ENCODE data around the gene PIK3AP1. TPM values are rescaled to one million over a fixed set of nuclear protein-coding genes. Genes with fewer than 3 reads are reported as not detected.

The PIK3AP1 gene
- total and polyA plus RNA-seq, 2 of the 13 experiments (the other 11 are each of a cell fraction or from before 2014, with no cell fraction given): 3.6 to 13.8 TPM

- Histone ChIP-seq H3K27ac (ENCODE audit: extremely low read length, insufficient read depth, low read length) (no peak overlapping the region), H4K20me1 (ENCODE audit: insufficient read depth, low read length) (no peaks in the 10 kb centered on the region), H3K27me3 (ENCODE audit: control insufficient read depth in 1 of 2, insufficient read depth in 2 of 2, low read length in 2 of 2) (no peaks in the 10 kb centered on the region), H3K4me3 (replicated peaks in 1 of 3; ENCODE audit: insufficient read depth in 1 of 3, low read depth in 2 of 3, low read length in 3 of 3) (no peak overlapping the region), H3K9me3 (ENCODE audit: low read length) (no peaks in the 10 kb centered on the region), H3K4me1 (ENCODE audit: insufficient read depth, low read length) (peaks cover 34% of the 10 kb centered on the region), H3K9ac (ENCODE audit: insufficient read depth, low read depth, low read length) (no peak overlapping the region), H3K4me2 (ENCODE audit: low read depth, low read length) (no peak overlapping the region), H3K79me2 (ENCODE audit: insufficient read depth, low read length) (no peaks in the 10 kb centered on the region), H3K36me3 (replicated peaks in 1 of 2; ENCODE audit: control insufficient read depth in 1 of 2, insufficient read depth in 2 of 2, low read length in 2 of 2) (no peaks in the 10 kb centered on the region; a peak in 2 of 5 replicates), H2AFZ (ENCODE audit: low read length) (no peak overlapping the region)
- no peak for ATAC-seq
- no peak for DNase-seq (ENCODE audit: low spot score)
- ChIA-PET CTCF (ENCODE audit: low intra/inter-chr PET ratio, low total read pairs) (no interaction called here), POLR2A (no interaction called here)
- intact Hi-C loops (cut with micrococcal nuclease; ENCODE audit: unreplicated experiment): no loop called here
- FAIRE-seq: no peak
- TSS peak; percentile 40 for BruUV-seq (replicated peaks)
- 95% methylated on average over 3 of the region's 3 CpGs for WGBS (ENCODE audit: low lambda C conversion rate)
- TF ChIP-seq CAMTA2 (CRISPR knock-in tag; IDR thresholded peaks at IDR 0.05; ENCODE audit: borderline replicate concordance) (no peak), ZNF563 (CRISPR knock-in tag; IDR thresholded peaks at IDR 0.05) (no peak), ZNF460 (CRISPR knock-in tag; IDR thresholded peaks at IDR 0.05; ENCODE audit: borderline replicate concordance) (no peak), ZNF44 (CRISPR knock-in tag; IDR thresholded peaks at IDR 0.05) (no peak), ZSCAN31 (CRISPR knock-in tag; IDR thresholded peaks at IDR 0.05; ENCODE audit: low read depth) (no peak), AGO2 (optimal IDR thresholded peaks at IDR 0.05; ENCODE audit: low read depth, low read length) (no peak), TOE1 (CRISPR knock-in tag; IDR thresholded peaks at IDR 0.05) (no peak), SP5 (CRISPR knock-in tag; IDR thresholded peaks at IDR 0.05; ENCODE audit: borderline replicate concordance, low read depth) (no peak), HNRNPH1 (optimal IDR thresholded peaks at IDR 0.05; ENCODE audit: low read depth, low read length) (no peak), KLF15 (CRISPR knock-in tag; IDR thresholded peaks at IDR 0.05; ENCODE audit: borderline replicate concordance) (no peak), SP4 (CRISPR knock-in tag; IDR thresholded peaks at IDR 0.05) (no peak), ZNF317 (CRISPR knock-in tag; IDR thresholded peaks at IDR 0.05) (no peak), ZBTB4 (CRISPR knock-in tag; IDR thresholded peaks at IDR 0.05; ENCODE audit: borderline replicate concordance) (no peak), RFX5 (IDR thresholded peaks at IDR 0.05; ENCODE audit: low read depth, low read length) (no peak), CEBPG (CRISPR knock-in tag; IDR thresholded peaks at IDR 0.05) (no peak), ZNF770 (CRISPR knock-in tag; IDR thresholded peaks at IDR 0.05) (no peak), ZNF205 (CRISPR knock-in tag; IDR thresholded peaks at IDR 0.05) (no peak)
- in situ Hi-C loops (cut with HindIII; ENCODE audit: extremely low pct_ligation_motif_present, low pct_unique_long_range_greater_than_20kb): no loop called here
Observed at GRCh38 chr10:96656198-96656577, 64.1 kb downstream of the PIK3AP1 start.
